Stimulated activated CD8-positive, alpha-beta memory T cell treated with anti-CD3 and anti-CD28 coated beads, Interleukin-7, amount 100 ng/mL, for 4 hours (primary cell): ENCODE data around the gene PLCD3.
"Not testable (repeated sequence)": the region's sequence is repeated elsewhere in the genome, so short reads cannot be mapped to it uniquely, and the experiment has no call there.

Source experiments
- DNase-seq, 2 donors: peaks; one replicate each; pipeline ENCODE4 v3.0.0-alpha.2; 2020; ENCODE audit warnings: low read depth in 2 of 2

Gene PLCD3

GRCh38 chr17:45135192-45135977 lies 3.1 kb upstream of the PLCD3 start, which contains the start of gene ACBD4:
Gene ACBD4, plus strand, starts transcription at chr17:45135687. Its CDS starts 458 bp downstream, at chr17:45136145.
- DNase-seq, result peak; percentile 90 to 92

DNA sequence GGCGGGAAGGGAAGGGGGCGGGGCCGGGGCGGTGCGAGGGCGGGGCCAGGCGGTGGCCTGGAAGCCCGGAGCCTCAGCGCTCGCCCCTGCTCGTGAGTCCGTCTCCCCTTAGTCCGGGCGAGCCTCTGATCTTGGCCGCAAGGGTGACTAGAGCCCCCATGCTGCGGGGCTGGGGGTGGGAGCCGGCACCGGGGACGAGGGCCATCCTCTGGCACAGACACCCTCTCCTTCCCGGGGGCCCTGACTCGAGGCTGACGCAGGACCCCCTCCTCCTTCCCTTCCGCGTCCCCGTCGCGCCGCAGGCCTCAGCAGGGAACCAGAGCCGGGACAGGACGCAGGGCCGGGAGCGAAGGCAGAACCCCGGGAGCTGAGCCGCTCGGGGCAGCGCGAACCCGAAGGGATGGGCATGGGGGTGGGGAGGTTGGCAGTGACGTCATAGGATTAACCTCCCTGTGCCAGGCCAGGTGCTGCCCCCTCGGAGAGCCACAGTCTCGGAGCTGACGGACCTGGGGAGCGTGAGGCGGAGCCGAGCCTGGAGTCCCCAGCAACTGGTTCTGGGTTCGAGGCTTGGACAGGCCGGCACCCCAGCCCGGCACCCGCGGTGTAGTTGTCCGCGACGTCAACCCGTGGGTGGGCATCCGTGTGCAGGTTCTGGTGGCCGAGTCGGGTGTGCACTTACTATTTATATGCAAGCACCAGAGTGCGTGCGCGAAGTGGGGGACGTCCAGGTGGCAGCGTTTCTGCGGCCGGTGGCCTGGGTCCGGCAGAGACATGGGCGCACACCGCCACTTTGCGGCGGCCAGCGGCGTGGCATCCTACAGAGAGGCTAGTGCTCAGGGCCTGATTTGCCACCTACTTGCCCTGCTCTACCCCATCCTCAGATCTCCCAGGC lies 503 bp upstream of the PLCD3 start:
- peak in 1 of 2 donors; percentile 64 for DNase-seq

DNA sequence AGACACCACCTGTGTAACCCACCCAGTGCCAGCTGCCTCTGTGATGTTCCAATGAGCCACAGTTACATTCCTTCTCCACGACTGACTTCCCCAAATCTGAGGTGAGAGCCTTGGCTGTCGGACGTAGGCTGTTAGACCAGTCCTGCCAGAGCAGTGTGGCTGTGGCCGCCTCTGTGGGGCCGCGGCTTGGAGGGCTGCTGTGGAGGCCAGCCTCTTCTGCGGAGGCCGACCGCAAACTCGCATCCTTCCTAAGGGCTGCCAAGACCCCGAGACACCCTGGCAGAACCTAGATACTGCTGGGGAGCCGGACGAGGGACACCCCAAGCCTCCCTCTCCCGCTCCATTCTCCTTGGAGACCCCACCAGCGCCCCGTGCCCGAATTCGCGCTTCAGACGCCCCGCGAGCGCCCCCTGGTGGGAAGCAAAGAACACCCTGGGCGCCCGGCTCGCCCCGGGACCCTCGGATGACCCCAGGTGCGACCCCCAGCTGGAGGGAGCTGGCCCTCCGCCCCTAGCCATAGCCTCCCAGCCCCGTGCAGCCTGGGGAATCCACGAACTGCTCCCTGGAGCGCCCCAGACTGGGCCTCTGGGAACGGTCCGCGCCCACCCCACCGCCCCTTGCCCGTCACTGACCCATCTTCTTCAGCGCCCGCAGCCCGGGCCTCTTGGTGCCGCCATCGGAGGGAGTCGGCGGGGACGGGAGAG lies 547 bp downstream of the PLCD3 start:
- DNase-seq, result peak in 1 of 2 donors; percentile 26

DNA sequence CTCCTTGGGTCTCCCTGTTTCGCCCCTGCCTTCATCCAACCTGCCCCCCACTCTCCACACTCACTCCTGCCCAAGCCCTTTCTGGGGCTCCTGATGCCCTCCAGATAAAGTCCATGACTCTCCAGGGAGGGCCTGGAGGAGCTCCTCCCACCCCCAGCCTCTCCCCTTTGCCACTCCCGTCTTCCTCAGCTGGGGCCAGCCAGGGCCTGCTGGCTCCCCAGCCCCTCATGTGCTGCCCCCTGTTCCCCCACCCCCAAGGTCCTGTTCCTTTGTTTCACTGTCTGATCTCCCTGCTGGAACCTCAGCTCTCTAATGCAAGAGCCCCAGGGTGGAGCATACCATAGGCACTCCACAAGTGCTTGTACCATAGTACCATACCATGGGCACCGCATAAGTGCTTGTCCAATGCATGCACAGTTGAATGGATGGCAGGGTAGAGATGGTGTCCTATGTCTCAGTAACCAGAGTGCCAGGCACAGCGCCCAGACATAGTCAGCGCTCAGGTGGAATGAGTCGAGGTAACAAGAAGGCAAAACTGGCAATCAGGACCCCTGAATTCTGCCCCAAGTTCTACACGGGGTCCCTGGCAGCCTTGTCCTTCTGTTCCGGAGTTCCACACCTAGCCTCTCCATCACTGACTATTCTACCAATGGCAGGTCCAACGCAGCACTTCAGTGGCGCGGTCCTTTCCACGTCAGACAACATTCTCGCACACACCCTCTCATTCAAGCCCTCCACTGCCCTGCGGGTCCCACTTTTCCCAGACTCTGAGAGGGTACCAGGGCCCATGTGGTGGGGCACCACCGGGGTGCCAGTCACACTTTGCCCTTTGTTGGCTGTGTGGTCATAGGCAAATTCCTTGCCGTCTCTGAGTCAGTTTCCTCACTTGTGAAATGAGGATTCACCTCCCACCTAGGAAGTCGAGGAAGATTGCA lies 1.4 kb downstream of the PLCD3 start:
- DNase-seq, result no peak

GRCh38 chr17:45129940-45130680 lies 2.2 kb downstream of the PLCD3 start:
- DNase-seq, result no peak

GRCh38 chr17:45129426-45129939 lies 2.8 kb downstream of the PLCD3 start:
- no peak for DNase-seq

- no peak for DNase-seq
Measured at GRCh38 chr17:45128989-45129388, 3.3 kb downstream of the PLCD3 start.

- DNase-seq, result no peak
Measured at GRCh38 chr17:45128331-45128730, 4.0 kb downstream of the PLCD3 start.

GRCh38 chr17:45127548-45128300 lies 4.6 kb downstream of the PLCD3 start:
- no peak for DNase-seq

GRCh38 chr17:45127207-45127547 lies 5.1 kb downstream of the PLCD3 start:
- DNase-seq, result no peak

DNA sequence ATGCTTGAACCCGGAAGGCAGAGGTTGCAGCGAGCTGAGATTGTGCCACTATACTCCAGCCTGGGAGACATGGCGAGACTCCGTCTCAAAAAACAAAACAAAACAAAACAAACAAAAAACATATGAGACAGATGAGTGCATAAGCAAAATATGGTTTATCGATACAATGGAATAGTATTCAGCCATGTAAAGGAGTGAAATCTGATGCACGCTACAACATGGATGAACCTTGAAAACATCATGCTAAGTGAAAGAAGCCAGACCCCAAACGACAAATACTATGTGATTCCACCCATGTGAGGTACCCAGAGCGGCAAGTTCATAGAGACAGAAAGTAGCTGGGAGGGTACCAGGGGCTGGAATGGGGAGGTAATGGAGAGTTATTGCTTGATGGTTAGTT lies 6.8 kb downstream of the PLCD3 start:
- DNase-seq, result no peak

DNA sequence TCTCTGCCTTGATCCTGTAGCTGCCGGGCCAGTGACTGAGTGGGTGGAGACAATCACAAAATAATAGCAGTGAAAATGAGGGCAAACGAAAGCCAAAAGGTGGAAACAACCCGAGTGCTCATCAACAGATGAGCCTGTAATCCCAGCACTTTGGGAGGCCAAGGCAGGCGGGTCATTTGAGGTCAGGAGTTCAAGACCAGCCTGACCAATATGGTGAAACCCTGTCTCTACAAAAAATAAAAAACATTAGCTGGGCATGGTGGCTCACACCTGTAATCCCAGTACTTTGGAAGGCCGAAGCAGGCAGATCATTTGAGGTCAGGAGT lies 7.6 kb downstream of the PLCD3 start:
- not testable (repeated sequence) for DNase-seq

GRCh38 chr17:45123930-45124796 lies 8.2 kb downstream of the PLCD3 start:
- DNase-seq, result peak in 1 of 2 donors; percentile 19

GRCh38 chr17:45123076-45123770 lies 9.1 kb downstream of the PLCD3 start:
- DNase-seq, result no peak

- DNase-seq, result no peak
Measured at GRCh38 chr17:45121055-45121454, 11.3 kb downstream of the PLCD3 start.

GRCh38 chr17:45120558-45120957 lies 11.8 kb downstream of the PLCD3 start:
- no peak for DNase-seq

DNA sequence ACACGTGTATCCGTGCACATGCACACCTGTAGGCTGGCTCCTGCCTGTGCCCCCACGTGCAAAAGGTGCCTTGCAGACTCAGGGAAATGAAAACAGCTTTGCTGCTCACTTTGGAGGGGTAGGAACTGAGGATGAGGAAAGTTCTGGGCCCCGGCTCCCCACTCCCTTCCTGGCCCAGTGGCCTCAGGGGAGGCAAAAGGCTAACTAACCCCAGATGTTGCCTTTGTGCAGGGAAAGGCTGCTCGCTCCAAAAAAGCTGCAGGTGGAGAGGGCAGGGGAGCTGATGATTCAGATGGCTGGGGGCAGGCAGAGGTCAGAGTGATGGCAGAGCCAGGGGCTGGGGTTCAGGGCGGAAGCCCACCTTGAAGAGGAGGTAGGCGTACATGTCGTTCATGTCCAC lies 12.4 kb downstream of the PLCD3 start:
- no peak for DNase-seq

- no peak for DNase-seq
Measured at GRCh38 chr17:45118691-45119090, 13.6 kb downstream of the PLCD3 start.
